Neural progenitor cell (in vitro differentiated cells): Measurements from ENCODE around the gene TFAP2E. TPM values are rescaled to one million over a fixed set of nuclear protein-coding genes. Genes with fewer than 3 reads are reported as not detected.

Experiments
- DNase-seq: peaks from one replicate; pipeline ENCODE4 v3.0.0-alpha.2; 2016; ENCODE audit warnings: low spot score
- H2AFZ ChIP-seq: fragments of 200-600 bp; sonication (generic); replicated peaks from 2 replicates; pipeline ENCODE4 v1.6.1; 2016; ENCODE audit warnings: antibody characterized with exemption
- H3F3A ChIP-seq: fragments of 200-600 bp; sonication (generic); 2 replicates; pipeline ENCODE4 v1.6.1; 2016; ENCODE audit warnings: antibody characterized with exemption, low read depth
- H3K27ac ChIP-seq: fragments of 200-600 bp; sonication (generic); 2 replicates; pipeline ENCODE4 v1.5.1; 2016; ENCODE audit warnings: mild to moderate bottlenecking
- H3K27me3 ChIP-seq: fragments of 200-600 bp; sonication (generic); 2 replicates; pipeline ENCODE4 v1.6.1; 2016; ENCODE audit warnings: mild to moderate bottlenecking, moderate library complexity
- H3K36me3 ChIP-seq: fragments of 200-600 bp; sonication (generic); 2 replicates; pipeline ENCODE4 v1.5.1; 2016
- H3K4me1 ChIP-seq: fragments of 200-600 bp; sonication (generic); 2 replicates; pipeline ENCODE4 v1.6.1; 2016; ENCODE audit warnings: mixed run types
- H3K4me2 ChIP-seq: fragments of 200-600 bp; sonication (generic); 2 replicates; pipeline ENCODE4 v1.6.1; 2016
- H3K4me3 ChIP-seq: fragments of 200-600 bp; sonication (generic); 2 replicates; pipeline ENCODE4 v1.5.1; 2016
- H3K79me2 ChIP-seq: fragments of 200-600 bp; sonication (generic); 2 replicates; pipeline ENCODE4 v1.6.1; 2016; ENCODE audit warnings: low read depth
- H3K9ac ChIP-seq: fragments of 200-600 bp; sonication (generic); 2 replicates; pipeline ENCODE4 v1.6.1; 2016
- H3K9me3 ChIP-seq: fragments of 200-600 bp; sonication (generic); 2 replicates; pipeline ENCODE4 v1.5.1; 2016; ENCODE audit warnings: low read depth
- H4K20me1 ChIP-seq: fragments of 200-600 bp; sonication (generic); 2 replicates; pipeline ENCODE4 v1.6.1; 2016; ENCODE audit warnings: low read depth
- H3K27ac Mint-ChIP-seq: 3 replicates; pipeline ENCODE4 v1.8.0; 2021; ENCODE audit warnings: mixed read lengths
- H3K27me3 Mint-ChIP-seq: 2 replicates; pipeline ENCODE4 v1.8.0; 2022; ENCODE audit warnings: low read depth, mild to moderate bottlenecking, inconsistent platforms, moderate library complexity, mixed read lengths; ENCODE audit not compliant: insufficient read depth
- H3K36me3 Mint-ChIP-seq: 3 replicates; pipeline ENCODE4 v1.8.0; 2021; ENCODE audit warnings: mixed read lengths
- H3K4me1 Mint-ChIP-seq: 3 replicates; pipeline ENCODE4 v1.8.0; 2021; ENCODE audit warnings: mixed read lengths
- H3K4me3 Mint-ChIP-seq: 3 replicates; pipeline ENCODE4 v1.8.0; 2021; ENCODE audit warnings: mild to moderate bottlenecking, moderate library complexity, mixed read lengths
- H3K9me3 Mint-ChIP-seq: 3 replicates; pipeline ENCODE4 v1.8.0; 2020; ENCODE audit warnings: mixed read lengths
- CTCF ChIP-seq: fragments of 200-600 bp; sonication (generic); IDR thresholded peaks from 2 replicates; pipeline ENCODE4 v1.5.1; 2017; ENCODE audit warnings: antibody characterized with exemption, mild to moderate bottlenecking
- EZH2 ChIP-seq: fragments of 200-600 bp; sonication (generic); IDR thresholded peaks from 2 replicates; pipeline ENCODE4 v1.6.1; 2017; ENCODE audit warnings: antibody characterized with exemption, mild to moderate bottlenecking, moderate library complexity
- EZH2phosphoT487 ChIP-seq: fragments of 200-600 bp; sonication (generic); IDR thresholded peaks from 2 replicates; pipeline ENCODE4 v1.6.1; 2017; ENCODE audit warnings: antibody characterized with exemption
- total RNA-seq: library from RNA; depleted of rRNA; stranded (reverse); fragments of >200 nt; gene quantifications from 2 replicates; pipeline ENCODE4 v1.2.3, GENCODE V29; 2015; ENCODE audit warnings: low replicate concordance

Gene TFAP2E
- total RNA-seq, 1 donor from 2014 or later: not detected

- peaks cover 43% of the 10 kb centered on the region for H3K9me3 Mint-ChIP-seq
- peaks cover 54% of the 10 kb centered on the region for H3K36me3 Mint-ChIP-seq
- no peaks in the 10 kb centered on the region for H3K27me3 ChIP-seq
- no peak overlapping the region for H3K4me3 ChIP-seq
- no peak overlapping the region for H3K9ac ChIP-seq
- H4K20me1 ChIP-seq: no peaks in the 10 kb centered on the region
- H3K27ac ChIP-seq: no peak overlapping the region
- no peak overlapping the region for H2AFZ ChIP-seq
- no peaks in the 10 kb centered on the region for H3K9me3 ChIP-seq
- no peaks in the 10 kb centered on the region for H3K4me1 ChIP-seq
- DNase-seq: no peak
- no peak overlapping the region for H3K4me3 Mint-ChIP-seq
- H3K27ac Mint-ChIP-seq: no peak overlapping the region
- no peaks in the 10 kb centered on the region for H3K27me3 Mint-ChIP-seq
- H3F3A ChIP-seq: no peaks in the 10 kb centered on the region
- H3K4me2 ChIP-seq: no peak overlapping the region
- peaks cover 7% of the 10 kb centered on the region for H3K36me3 ChIP-seq
- no peak for TF ChIP-seq EZH2
- no peak for TF ChIP-seq CTCF
- no peak for TF ChIP-seq EZH2phosphoT487
- H3K79me2 ChIP-seq: peaks cover 29% of the 10 kb centered on the region
- no peaks in the 10 kb centered on the region for H3K4me1 Mint-ChIP-seq
Observed at GRCh38 chr1:35530946-35531345, 42.2 kb upstream of the TFAP2E start.

- peaks cover 7% of the 10 kb centered on the region for H3K36me3 ChIP-seq
- no peaks in the 10 kb centered on the region for H4K20me1 ChIP-seq
- H3K4me3 ChIP-seq: no peak overlapping the region
- peaks cover 33% of the 10 kb centered on the region for H3K79me2 ChIP-seq
- Mint-ChIP-seq H3K27ac (no peak overlapping the region), H3K4me3 (no peak overlapping the region), H3K4me1 (no peaks in the 10 kb centered on the region), H3K27me3 (no peaks in the 10 kb centered on the region), H3K9me3 (peaks cover 43% of the 10 kb centered on the region), H3K36me3 (peaks cover 54% of the 10 kb centered on the region)
- H3K27ac ChIP-seq: no peak overlapping the region
- no peak overlapping the region for H3K9ac ChIP-seq
- no peaks in the 10 kb centered on the region for H3F3A ChIP-seq
- no peak overlapping the region for H2AFZ ChIP-seq
- H3K4me1 ChIP-seq: no peaks in the 10 kb centered on the region
- no peak overlapping the region for H3K4me2 ChIP-seq
- no peak for DNase-seq
- no peaks in the 10 kb centered on the region for H3K27me3 ChIP-seq
- TF ChIP-seq EZH2phosphoT487: no peak
- no peak for TF ChIP-seq EZH2
- no peak for TF ChIP-seq CTCF
- no peaks in the 10 kb centered on the region for H3K9me3 ChIP-seq
Observed at GRCh38 chr1:35531368-35531767, 41.7 kb upstream of the TFAP2E start.

DNA sequence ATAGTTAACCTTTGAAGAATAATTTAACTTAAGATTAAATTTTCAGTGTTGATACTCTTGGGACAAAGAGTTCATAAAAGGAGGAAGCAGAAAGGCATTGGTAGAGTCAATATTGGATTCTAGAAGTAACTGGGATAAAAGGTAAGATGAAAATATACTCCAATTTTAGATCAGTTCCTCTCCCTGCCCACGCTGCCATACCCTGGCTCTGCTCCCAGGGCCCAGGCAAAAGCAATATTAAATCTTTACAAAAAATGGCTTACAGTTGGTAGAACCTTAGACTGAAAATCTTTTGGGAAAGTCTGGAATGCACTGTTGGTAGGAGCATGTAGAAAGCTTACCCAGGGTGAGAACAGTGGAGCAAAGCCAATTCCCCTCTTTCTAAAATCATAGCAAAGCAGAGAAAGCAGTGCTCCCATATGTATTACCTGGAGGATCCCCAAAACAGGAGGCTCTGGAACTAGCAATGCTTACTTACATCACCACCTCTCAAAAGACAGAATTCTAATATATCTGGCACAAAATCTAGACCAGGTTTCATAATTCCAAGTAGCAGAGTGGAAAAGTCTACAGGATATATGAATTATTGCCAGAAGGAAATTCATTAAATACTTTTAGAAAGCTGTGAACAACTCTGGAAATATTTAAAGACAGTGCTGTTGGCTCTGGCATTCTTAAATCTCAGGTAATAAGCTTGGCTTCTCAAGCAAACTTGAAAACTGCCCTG lies 40.5 kb upstream of the TFAP2E start:
- Histone ChIP-seq H3K4me3 (no peak overlapping the region), H3K9me3 (no peaks in the 10 kb centered on the region), H3K36me3 (peaks cover 7% of the 10 kb centered on the region), H2AFZ (no peak overlapping the region), H4K20me1 (peaks cover 8% of the 10 kb centered on the region), H3K27me3 (no peaks in the 10 kb centered on the region), H3K27ac (no peak overlapping the region), H3K4me2 (no peak overlapping the region), H3K4me1 (peaks cover 2% of the 10 kb centered on the region), H3K9ac (no peak overlapping the region), H3K79me2 (peaks cover 46% of the 10 kb centered on the region), H3F3A (no peaks in the 10 kb centered on the region)
- H3K4me3 Mint-ChIP-seq: no peak overlapping the region
- TF ChIP-seq CTCF: no peak
- no peak for TF ChIP-seq EZH2phosphoT487
- no peak for TF ChIP-seq EZH2
- H3K27ac Mint-ChIP-seq: no peak overlapping the region
- peaks cover 50% of the 10 kb centered on the region for H3K36me3 Mint-ChIP-seq
- H3K9me3 Mint-ChIP-seq: peaks cover 35% of the 10 kb centered on the region
- no peaks in the 10 kb centered on the region for H3K27me3 Mint-ChIP-seq
- DNase-seq: no peak
- peaks cover 10% of the 10 kb centered on the region for H3K4me1 Mint-ChIP-seq
